ENCODE results near the gene DTNB.
"Not testable (repeated sequence)": the region's sequence is repeated elsewhere in the genome, so short reads cannot be mapped to it uniquely, and the experiment has no call there.

DTNB gene

DNA sequence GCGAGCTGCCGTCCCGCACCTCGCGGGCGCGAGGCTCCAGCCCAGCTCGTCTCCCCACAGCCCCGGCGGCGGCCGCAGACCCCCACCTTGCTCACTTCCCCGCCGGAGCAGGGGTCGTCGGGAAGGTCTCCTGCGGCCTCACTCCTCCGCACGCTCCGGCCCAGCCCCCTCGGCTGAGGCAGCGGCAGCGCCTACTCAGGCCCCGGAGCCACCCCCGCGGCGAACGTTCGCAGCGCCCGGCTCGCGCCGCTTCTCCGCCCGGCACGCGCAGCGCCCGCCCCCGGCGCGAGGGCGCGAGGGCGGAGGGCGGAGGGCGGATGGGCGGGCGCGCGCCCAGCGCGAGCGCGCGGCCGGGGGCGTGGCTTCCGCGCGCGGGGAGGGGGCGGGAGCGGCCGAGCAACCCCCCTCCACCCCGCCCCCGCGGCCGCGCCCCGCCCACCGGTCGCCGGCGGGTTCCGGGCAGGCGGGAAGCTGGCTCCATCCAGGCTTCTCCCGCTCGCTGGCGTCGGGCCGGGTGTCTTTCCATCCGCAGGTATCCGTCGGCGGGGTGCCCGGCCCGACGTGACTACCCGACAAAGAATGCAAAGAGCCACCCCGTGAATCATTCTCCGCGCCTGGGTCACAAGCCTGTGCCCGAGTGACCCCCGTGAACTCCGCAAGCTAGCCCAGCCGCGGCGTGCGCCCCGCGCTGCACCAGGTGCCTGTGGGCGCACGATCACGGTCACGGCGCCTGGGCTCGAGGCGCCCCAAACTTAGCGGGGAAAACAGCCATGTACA is at the start of gene DTNB:
Gene DTNB, minus strand, starts transcription at position 278 of the 777 bp plus-strand sequence. CDS start 20,917 bp downstream, outside the sequence.
- peak; percentile 69 for DNase-seq

DNA sequence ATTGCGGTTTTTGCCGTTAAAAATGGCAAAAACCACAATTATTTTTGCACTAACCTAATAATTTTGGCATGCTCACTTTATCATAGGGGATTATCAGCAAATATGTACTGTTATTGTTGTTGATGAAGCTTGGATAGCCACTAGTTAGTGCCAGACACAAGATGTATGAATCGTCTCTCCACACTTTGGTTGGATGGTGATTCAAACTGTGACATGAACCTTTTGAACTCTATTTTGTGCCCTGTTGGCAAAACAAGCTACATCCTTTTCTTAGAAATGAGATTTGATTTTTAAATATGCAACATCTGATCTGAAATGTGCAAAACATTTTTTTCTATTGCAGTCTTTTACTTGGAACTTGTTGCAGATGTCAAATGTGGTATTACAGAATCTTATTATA is 48.8 kb upstream of the DTNB start:
- DNase-seq, result no peak

DNA sequence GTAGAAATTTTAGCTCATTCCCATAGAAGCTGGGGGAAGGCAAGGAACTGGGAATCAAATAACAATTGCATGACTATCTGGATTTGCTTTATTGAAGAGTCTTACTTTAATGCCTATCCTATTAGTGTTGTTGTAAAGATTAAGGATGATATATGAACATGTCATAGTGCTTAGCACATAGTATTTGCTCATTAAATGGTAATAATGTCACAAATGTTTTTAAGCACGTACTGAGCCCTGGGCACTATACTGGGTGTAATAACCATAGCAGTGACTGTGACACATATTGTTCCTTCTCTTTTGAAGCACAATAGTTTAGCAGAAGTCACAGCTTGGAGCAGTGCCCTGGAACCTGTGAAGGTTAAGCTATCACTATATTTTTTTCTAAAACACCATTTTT is 47.2 kb upstream of the DTNB start:
- DNase-seq, result no peak

DNA sequence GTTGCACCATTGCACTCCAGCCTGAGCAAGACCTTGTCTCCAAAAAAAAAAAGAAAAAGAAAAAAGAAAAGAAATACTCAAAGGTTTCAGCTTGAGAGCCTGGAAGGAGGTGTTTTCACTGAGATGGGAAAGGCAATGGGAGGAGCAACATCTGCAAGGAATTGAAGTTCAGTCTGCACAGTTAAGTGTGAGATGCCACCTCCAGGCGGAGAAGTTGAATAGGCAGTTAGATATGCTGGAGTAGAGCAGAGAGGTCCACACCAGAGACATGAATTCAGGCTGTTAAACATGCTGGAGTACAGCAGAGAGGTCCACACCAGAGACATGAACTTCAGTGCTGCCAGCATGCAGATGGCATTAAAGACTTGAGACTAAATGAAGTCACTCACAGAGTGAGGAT is 41.4 kb upstream of the DTNB start:
- DNase-seq, result no peak

DNA sequence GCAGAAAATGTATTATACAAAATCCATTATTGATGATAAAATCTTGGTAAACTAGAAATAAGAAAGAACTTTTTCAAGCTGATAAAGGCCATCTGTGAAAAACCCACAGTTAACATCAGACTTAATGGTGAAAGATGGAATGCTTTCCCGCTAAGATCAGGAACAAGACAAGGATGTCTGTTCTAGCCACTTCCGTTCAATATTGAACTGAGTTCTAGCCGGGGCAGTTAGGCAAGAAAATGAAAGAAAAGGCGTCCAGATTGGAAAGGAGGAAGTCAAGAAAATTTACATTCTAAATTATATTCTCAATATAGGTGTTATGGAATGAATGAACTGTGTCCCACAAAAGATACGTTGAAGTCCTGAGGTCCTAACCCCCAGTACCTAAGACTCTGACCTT is 39.1 kb upstream of the DTNB start:
- no peak for DNase-seq

GRCh38 chr2:25711675-25712354 is 38.4 kb upstream of the DTNB start:
- no peak for DNase-seq

DNA sequence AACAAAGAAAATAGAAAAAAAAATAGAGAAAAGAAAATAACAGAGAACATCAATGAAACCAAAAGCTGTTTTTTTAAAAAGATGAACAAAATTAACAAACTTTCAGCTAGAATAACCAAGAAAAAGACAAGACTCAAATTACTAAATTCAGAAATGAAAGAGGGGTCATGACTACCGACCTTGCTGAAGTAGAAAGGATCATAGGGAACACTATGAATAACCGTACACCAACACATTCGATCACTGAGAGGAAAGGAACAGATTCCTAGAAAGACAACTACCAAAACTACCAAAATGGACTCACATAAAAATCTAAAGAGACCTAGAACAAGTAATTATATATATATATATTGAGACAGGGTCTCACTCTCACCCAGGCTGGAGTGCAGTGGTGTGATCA is 37.4 kb upstream of the DTNB start:
- DNase-seq, result no peak

DNA sequence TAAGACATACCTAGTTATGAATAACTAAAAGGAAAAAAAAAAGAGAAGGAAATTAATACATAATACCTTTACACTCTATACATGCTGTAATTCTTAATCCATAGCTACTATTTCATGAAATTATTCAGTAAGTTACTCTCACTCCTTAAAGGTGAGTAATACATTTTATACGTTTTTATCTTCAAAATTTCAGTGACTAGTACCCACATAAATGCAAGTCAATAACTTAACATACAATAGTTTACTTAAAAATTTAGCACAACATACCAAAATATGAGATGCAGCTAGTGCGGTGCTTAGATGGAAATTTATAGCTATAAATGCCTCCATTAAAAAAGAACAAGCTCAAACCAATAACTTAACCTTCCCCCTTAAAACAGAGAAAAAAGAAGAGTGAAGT is 36.0 kb upstream of the DTNB start:
- DNase-seq, result no peak

GRCh38 chr2:25707927-25708590 is 34.7 kb upstream of the DTNB start:
- no peak for DNase-seq

DNA sequence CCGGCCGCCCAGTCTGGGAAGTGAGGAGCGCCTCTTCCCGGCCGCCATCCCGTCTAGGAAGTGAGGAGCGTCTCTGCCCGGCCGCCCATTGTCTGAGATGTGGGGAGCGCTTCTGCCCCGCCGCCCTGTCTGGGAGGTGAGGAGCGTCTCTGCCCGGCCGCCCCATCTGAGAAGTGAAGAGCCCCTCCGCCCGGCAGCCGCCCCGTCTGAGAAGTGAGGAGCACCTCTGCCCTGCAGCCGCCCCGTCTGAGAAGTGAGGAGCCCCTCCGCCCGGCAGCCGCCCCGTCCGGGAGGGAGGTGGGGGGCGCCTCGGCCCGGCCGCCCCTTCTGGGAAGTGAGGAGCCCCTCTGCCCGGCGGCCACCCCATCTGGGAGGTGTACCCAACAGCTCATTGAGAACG is 32.2 kb upstream of the DTNB start:
- not testable (repeated sequence) for DNase-seq

GRCh38 chr2:25701801-25702200 is 28.4 kb upstream of the DTNB start:
- no peak for DNase-seq

GRCh38 chr2:25700221-25700660 is 26.9 kb upstream of the DTNB start:
- DNase-seq, result peak; percentile 5

DNA sequence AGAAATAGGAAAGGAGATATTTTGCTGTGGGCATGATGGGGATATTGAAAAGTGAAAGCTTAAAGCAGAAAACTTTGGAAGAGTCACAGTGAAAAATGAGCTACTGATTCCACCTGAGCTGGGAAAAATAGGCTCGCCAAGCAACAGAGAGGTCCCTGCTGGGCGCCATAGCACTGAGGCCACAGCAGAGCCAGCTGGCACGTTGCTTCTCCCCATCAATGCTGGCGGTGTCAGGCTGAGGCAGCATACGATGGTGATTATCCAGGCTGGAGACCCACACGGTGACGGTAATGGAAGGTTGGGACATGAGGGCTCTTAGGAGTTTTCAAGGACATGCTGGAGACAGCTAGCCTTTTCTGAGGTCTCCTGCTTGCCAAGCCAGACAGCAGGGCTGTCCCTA is 25.8 kb upstream of the DTNB start:
- DNase-seq, result no peak

DNA sequence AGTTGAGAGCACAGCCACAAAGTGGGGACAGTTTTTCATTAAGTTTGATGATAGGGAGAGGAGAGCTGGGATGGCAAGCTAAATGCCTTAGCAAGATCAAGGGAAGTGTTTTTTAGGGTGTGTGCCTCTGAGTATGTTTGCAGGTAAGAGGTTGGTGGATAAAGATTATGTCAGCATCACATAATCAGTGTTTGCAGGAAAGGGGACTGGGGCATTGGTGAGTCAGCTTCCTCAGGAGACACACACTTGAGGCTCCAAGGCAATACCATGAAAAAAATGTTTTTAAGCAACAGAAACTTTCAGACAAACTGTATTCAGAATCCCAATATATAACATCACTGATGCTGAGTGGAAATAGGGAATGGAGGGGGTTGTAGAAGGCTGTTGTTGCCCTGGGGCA is 25.4 kb upstream of the DTNB start:
- no peak for DNase-seq

DNA sequence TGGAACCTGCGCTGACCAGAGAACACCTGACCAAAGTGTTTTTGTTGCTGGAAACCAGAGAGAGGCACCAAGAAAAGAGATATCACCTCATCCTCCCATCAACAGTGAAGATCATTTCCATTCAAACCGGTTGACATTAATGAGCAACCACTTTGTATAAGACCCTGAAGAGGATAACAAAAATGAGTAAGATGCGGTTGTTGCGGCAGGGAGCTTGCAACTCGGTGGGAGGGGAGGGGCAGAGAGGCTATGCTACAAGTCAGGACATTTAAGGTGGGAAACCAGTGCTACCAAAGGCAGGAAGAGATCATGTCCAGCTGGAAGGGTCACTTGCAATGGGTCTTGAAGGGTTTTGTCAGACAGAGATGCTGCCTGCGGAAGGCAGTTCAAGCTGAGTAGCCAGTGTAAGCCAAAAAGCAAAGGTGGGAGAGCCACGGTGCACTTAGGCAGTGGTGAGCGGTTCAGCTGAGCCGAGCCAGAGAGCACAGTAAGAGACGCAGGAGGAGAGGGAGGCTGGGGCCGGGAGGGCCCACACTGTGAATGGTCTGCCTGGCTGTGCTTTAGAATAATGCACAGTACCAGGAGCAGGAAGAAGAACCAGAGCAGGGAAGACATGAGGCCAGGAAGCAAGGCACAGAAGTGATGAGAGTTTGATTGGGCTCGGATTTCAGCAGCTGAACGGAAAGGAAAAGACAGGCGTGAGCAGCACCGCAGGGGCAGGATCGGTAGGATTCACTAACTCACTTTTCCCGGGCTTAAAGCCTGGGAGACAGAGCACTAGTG is 24.4 kb upstream of the DTNB start:
- DNase-seq, result no peak

- DNase-seq, result no peak
Measured at GRCh38 chr2:25692737-25693445, 19.5 kb upstream of the DTNB start.

DNA sequence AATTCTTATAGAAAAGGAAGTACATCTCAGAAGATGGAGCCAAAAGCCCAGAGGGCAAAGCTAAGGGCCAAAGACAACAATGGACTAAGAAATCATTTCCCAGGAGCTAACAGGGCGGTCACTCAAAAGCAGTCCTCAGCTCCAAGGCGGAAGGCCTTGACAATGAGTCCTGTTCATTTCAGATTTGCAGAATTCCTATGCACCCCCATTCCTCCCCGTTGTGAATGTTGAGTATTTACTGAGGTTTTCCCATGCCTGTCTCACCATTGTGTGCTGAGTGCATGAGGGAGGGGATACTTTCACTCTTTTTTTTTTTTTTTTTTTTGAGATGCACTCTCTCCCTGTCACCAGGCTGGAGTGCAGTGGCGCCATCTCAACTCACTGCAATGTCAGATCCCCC is 18.8 kb upstream of the DTNB start:
- no peak for DNase-seq

DNA sequence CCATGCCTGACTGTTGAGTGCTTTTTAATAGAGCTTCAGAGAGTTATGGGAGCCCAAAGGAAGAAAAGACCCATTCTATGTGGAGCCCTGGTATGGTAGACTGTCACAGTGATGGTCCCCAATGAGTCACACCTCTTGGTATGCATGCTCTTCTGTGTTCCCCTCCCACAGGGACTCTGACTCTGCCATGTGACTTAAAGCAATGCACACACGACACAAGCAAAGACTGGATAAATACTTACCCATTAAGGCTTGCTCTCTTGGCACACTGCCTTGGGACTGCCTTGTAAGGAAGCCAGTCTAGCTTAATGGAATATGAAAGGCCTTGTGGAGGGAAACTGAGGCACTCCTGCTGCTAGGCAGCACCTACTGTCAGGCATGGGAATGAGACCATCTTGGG is 16.7 kb upstream of the DTNB start:
- DNase-seq, result no peak

- no peak for DNase-seq
Measured at GRCh38 chr2:25688236-25688635, 14.9 kb upstream of the DTNB start.

GRCh38 chr2:25685741-25686140 is 12.4 kb upstream of the DTNB start:
- no peak for DNase-seq

DNA sequence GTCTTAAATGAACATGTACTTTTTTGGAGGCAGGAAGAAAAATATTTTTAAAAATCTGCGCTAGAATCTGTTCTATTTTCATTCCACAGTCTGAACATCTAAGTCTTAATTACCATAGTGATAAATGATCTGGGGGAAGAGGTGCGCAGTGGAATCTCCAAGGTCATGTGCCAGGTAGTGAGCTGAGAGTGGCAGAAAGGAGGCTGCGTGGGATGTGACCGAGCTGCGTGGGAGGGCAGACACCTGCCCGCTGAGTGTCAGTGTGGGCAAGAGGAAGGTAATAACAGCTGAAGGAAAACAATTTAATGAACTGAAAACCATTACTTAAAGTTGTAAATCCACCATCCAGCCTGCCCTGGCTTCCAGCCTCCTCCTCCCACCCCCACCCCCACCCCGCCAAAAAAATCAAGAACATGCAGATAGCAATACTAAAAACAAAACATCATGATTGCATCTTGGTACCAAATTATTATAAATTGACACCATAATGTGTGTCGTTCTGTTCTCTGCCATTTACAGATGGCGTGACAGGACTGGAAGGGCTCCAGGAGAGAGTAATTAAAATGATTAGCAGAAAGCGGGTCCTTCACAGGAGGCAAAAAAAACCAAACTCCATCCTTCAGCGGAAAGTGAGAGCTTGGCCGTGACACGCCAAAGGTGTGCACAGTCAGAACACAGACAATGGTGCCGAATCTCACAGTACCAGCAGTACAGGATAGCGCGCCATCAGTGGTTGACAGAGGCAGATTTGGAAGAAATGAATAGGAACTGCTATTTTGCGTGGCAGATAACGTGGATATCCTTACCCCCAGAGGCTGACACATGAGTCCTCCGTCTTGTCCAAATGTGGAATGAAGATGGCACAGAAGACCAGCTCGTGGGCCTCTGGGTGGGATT is 11.4 kb upstream of the DTNB start:
- DNase-seq, result no peak
